HepG2 (cell line): ENCODE results near the gene COPS3. TPM values are rescaled to one million over a fixed set of nuclear protein-coding genes. Genes with fewer than 3 reads are reported as not detected.

ENCODE experiments used
- CERS6 ChIP-seq: sonication (generic); formaldehyde crosslinking; IDR thresholded peaks from 2 replicates; pipeline ENCODE4 v1.5.0; 2020; ENCODE audit warnings: missing genetic modification reagents
- DPF2 ChIP-seq: sonication (generic); formaldehyde crosslinking; IDR thresholded peaks from 2 replicates; pipeline ENCODE4 v1.4.0; 2020; ENCODE audit warnings: mild to moderate bottlenecking, low read depth, missing genetic modification reagents, borderline replicate concordance
- ETV5 ChIP-seq: IDR thresholded peaks from 2 replicates; pipeline ENCODE4 v1.6.1; 2018; ENCODE audit warnings: missing biosample characterization, missing genetic modification reagents, inconsistent platforms, borderline replicate concordance
- GPN1 ChIP-seq: sonication (generic); formaldehyde crosslinking; IDR thresholded peaks from 2 replicates; pipeline ENCODE4 v1.5.1; 2020; ENCODE audit warnings: missing genetic modification reagents, borderline replicate concordance
- HIVEP1 ChIP-seq: sonication (generic); formaldehyde crosslinking; IDR thresholded peaks from 2 replicates; pipeline ENCODE4 v1.4.0; 2020; ENCODE audit warnings: mild to moderate bottlenecking, missing genetic modification reagents
- MBNL3 ChIP-seq: fragments of 250-450 bp; sonication (Bioruptor Pico); conservative IDR thresholded peaks from 2 replicates; pipeline ENCODE4 v1.8.0; 2022; ENCODE audit warnings: mild to moderate bottlenecking, inconsistent platforms
- MIXL1 ChIP-seq: IDR thresholded peaks from 2 replicates; pipeline ENCODE4 v1.6.1; 2016
- MXI1 ChIP-seq: IDR thresholded peaks from 3 replicates; pipeline ENCODE4 v1.6.1; 2012; ENCODE audit warnings: low read depth, low read length, inconsistent platforms, borderline replicate concordance
- NCOA5 ChIP-seq: sonication (generic); formaldehyde crosslinking; IDR thresholded peaks from 2 replicates; pipeline ENCODE4 v1.4.0; 2020; ENCODE audit warnings: missing genetic modification reagents
- NKX3-1 ChIP-seq: sonication (generic); formaldehyde crosslinking; IDR thresholded peaks from 2 replicates; pipeline ENCODE4 v1.5.0; 2020; ENCODE audit warnings: missing genetic modification reagents
- POLR2AphosphoS2 ChIP-seq: IDR thresholded peaks from 2 replicates; pipeline ENCODE4 v1.6.1; 2011; ENCODE audit warnings: low read depth, low read length, improper control_type of control experiment
- SMAD3 ChIP-seq: sonication (generic); formaldehyde crosslinking; IDR thresholded peaks from 2 replicates; pipeline ENCODE4 v1.4.0; 2020; ENCODE audit warnings: missing genetic modification reagents
- SRSF4 ChIP-seq: fragments of 200-400 bp; formaldehyde crosslinking; IDR thresholded peaks from one replicate; pipeline ENCODE4 v1.6.1; 2018; ENCODE audit warnings: mild to moderate bottlenecking, low read depth, low read length, moderate library complexity; ENCODE audit not compliant: poor library complexity, severe bottlenecking
- THAP9 ChIP-seq: sonication (generic); formaldehyde crosslinking; IDR thresholded peaks from 2 replicates; pipeline ENCODE4; 2020; ENCODE audit warnings: missing genetic modification reagents, mild to moderate bottlenecking, borderline replicate concordance
- TRIM22 ChIP-seq: fragments of 450-650 bp; IDR thresholded peaks from 2 replicates; pipeline ENCODE4 v1.6.1; 2017
- ZBTB46 ChIP-seq: sonication (generic); formaldehyde crosslinking; IDR thresholded peaks from 2 replicates; pipeline ENCODE4 v1.4.0; 2020; ENCODE audit warnings: mild to moderate bottlenecking, missing genetic modification reagents, borderline replicate concordance
- ZKSCAN8 ChIP-seq: IDR thresholded peaks from 2 replicates; pipeline ENCODE4 v1.6.1; 2016; ENCODE audit warnings: borderline replicate concordance, missing genetic modification reagents, missing compliant biosample characterization
- ZNF18 ChIP-seq: sonication (generic); formaldehyde crosslinking; IDR thresholded peaks from 2 replicates; pipeline ENCODE4 v1.8.0; 2022; ENCODE audit warnings: mild to moderate bottlenecking, missing genetic modification reagents; ENCODE audit not compliant: insufficient replicate concordance
- ZNF570 ChIP-seq: sonication (generic); formaldehyde crosslinking; IDR thresholded peaks from 2 replicates; pipeline ENCODE4 v1.4.0; 2020; ENCODE audit warnings: mild to moderate bottlenecking, missing genetic modification reagents, borderline replicate concordance
- ZNF816 ChIP-seq: sonication (generic); formaldehyde crosslinking; IDR thresholded peaks from 2 replicates; pipeline ENCODE4 v1.8.0; 2022; ENCODE audit warnings: missing genetic modification reagents, mild to moderate bottlenecking, borderline replicate concordance
- polyA plus RNA-seq, 8 experiments: library from polyadenylated mRNA; depleted of rRNA in 3 of 8; stranded (reverse) in 7 of 8; unstranded in 1 of 8; fragments of >200 nt; fragmentation: Illumina TruSeq in 4 of 8; extraction: Trizol in 4 of 8; gene quantifications; 2 replicates each; pipeline versions ENCODE4 v1.2.1 to v1.2.3, GENCODE V29; 2011 to 2016; ENCODE audit warnings: low read depth in 4 of 8, missing spikeins in 1 of 8, mixed read lengths in 1 of 8; ENCODE audit not compliant: insufficient read depth in 1 of 8
- total RNA-seq, 5 experiments: library from RNA; depleted of rRNA; stranded (reverse); fragments of >200 nt; fragmentation: Illumina TruSeq; extraction: Trizol; gene quantifications; 2 replicates each; pipeline ENCODE4 v1.2.3, GENCODE V29; 2016; ENCODE audit warnings: low read depth in 1 of 5

The COPS3 gene
- total and polyA plus RNA-seq, 2 of the 13 experiments (the other 11 are each of a cell fraction or from before 2014, with no cell fraction given), result 46.3 to 103 TPM

- TF ChIP-seq ZKSCAN8 (CRISPR knock-in tag) (no peak), MBNL3 (CRISPR knock-in tag) (no peak), NKX3-1 (CRISPR knock-in tag) (peak; percentile 38; the same call in 1 of the 2 replicates), SRSF4 (no peak), THAP9 (CRISPR knock-in tag) (peak; percentile 67; the same call in 1 of the 2 replicates), MXI1 (peak; percentile 28; the same call in 1 of the 3 replicates), ZNF18 (CRISPR knock-in tag) (no peak), POLR2AphosphoS2 (no peak), HIVEP1 (CRISPR knock-in tag) (no peak; the same call in 1 of the 2 replicates), ZBTB46 (CRISPR knock-in tag) (no peak), ETV5 (CRISPR knock-in tag) (no peak), DPF2 (CRISPR knock-in tag) (no peak), SMAD3 (CRISPR knock-in tag) (no peak), GPN1 (no peak), ZNF816 (CRISPR knock-in tag) (no peak), MIXL1 (no peak; the same call in 1 of the 2 replicates), TRIM22 (no peak), NCOA5 (no peak), CERS6 (CRISPR knock-in tag) (no peak), ZNF570 (no peak)
Observed at GRCh38 chr17:17237026-17237799, 43.8 kb downstream of the COPS3 start, which contains the start of gene FLCN (continued).
